Trophoblast cell (in vitro differentiated cells and primary cell): Measurements from ENCODE around the gene INTS15.
A peak's percentile ranks its signal among the peaks of the same experiment; 100 is the strongest.

Experiments used
- DNase-seq, 2 donors: peaks; one replicate each; pipeline ENCODE4 v3.0.0-alpha.2; 2016
- H2AFZ ChIP-seq: 2 replicates; pipeline ENCODE4 v1.6.1; 2013; ENCODE audit warnings: low read length, moderate library complexity, mild to moderate bottlenecking; ENCODE audit not compliant: insufficient read depth, poor library complexity
- H2AK5ac ChIP-seq: 2 replicates; pipeline ENCODE4 v1.6.1; 2013; ENCODE audit warnings: mild to moderate bottlenecking, low read length
- H2BK120ac ChIP-seq: 2 replicates; pipeline ENCODE4 v1.6.1; 2013; ENCODE audit warnings: low read length, mild to moderate bottlenecking, moderate library complexity; ENCODE audit not compliant: insufficient read depth, poor library complexity
- H2BK12ac ChIP-seq: 2 replicates; pipeline ENCODE4 v1.6.1; 2013; ENCODE audit warnings: mild to moderate bottlenecking, low read length, moderate library complexity
- H2BK5ac ChIP-seq: 2 replicates; pipeline ENCODE4 v1.6.1; 2013; ENCODE audit warnings: low read length, low read depth, moderate library complexity, mild to moderate bottlenecking; ENCODE audit not compliant: poor library complexity
- H3K14ac ChIP-seq: 2 replicates; pipeline ENCODE4 v1.6.1; 2013; ENCODE audit warnings: mild to moderate bottlenecking, low read length
- H3K18ac ChIP-seq: 2 replicates; pipeline ENCODE4 v1.6.1; 2013; ENCODE audit warnings: mild to moderate bottlenecking, low read length
- H3K23ac ChIP-seq: 2 replicates; pipeline ENCODE4 v1.6.1; 2013; ENCODE audit warnings: low read length
- H3K27ac ChIP-seq: 2 replicates; pipeline ENCODE4 v1.5.1; 2013; ENCODE audit warnings: low read depth, mild to moderate bottlenecking, inconsistent platforms, low read length, moderate library complexity
- H3K27me3 ChIP-seq: 2 replicates; pipeline ENCODE4 v1.6.1; 2013; ENCODE audit warnings: inconsistent platforms, mild to moderate bottlenecking, low read length, moderate library complexity; ENCODE audit not compliant: insufficient read depth
- H3K36me3 ChIP-seq, 2 experiments: 1 replicate in 1 of 2; 2 replicates in 1 of 2; pipeline ENCODE4 v1.6.1; 2013; ENCODE audit warnings: low read length in 2 of 2, mild to moderate bottlenecking in 2 of 2, moderate library complexity in 1 of 2; ENCODE audit not compliant: insufficient read depth in 2 of 2, control insufficient read depth in 1 of 2
- H3K4ac ChIP-seq: 2 replicates; pipeline ENCODE4 v1.6.1; 2013; ENCODE audit warnings: low read depth, mild to moderate bottlenecking, low read length, moderate library complexity
- H3K4me1 ChIP-seq, 2 experiments: 1 replicate in 1 of 2; 2 replicates in 1 of 2; pipeline ENCODE4 v1.6.1; 2013; ENCODE audit warnings: low read length in 2 of 2, mild to moderate bottlenecking in 2 of 2, moderate library complexity in 1 of 2; ENCODE audit not compliant: insufficient read depth in 2 of 2, control insufficient read depth in 1 of 2
- H3K4me2 ChIP-seq: 2 replicates; pipeline ENCODE4 v1.6.1; 2013; ENCODE audit warnings: inconsistent platforms, mild to moderate bottlenecking, low read length, moderate library complexity
- H3K4me3 ChIP-seq: 2 replicates; pipeline ENCODE4 v1.5.1; 2013; ENCODE audit warnings: mild to moderate bottlenecking, low read depth, low read length, inconsistent platforms
- H3K79me1 ChIP-seq: one replicate; pipeline ENCODE4 v1.6.1; 2013; ENCODE audit warnings: low read length
- H3K79me2 ChIP-seq: 2 replicates; pipeline ENCODE4 v1.6.1; 2013; ENCODE audit warnings: low read length, mild to moderate bottlenecking; ENCODE audit not compliant: control insufficient read depth, insufficient read depth, poor library complexity
- H3K9ac ChIP-seq: 2 replicates; pipeline ENCODE4 v1.6.1; 2013; ENCODE audit warnings: mild to moderate bottlenecking, low read length
- H3K9me3 ChIP-seq: 2 replicates; pipeline ENCODE4 v1.6.1; 2013; ENCODE audit warnings: low read depth, mild to moderate bottlenecking, control low read depth, inconsistent platforms, low read length; ENCODE audit not compliant: insufficient read depth
- H4K12ac ChIP-seq: 2 replicates; pipeline ENCODE4 v1.6.1; 2013; ENCODE audit warnings: low read depth, mild to moderate bottlenecking, low read length, moderate library complexity
- H4K8ac ChIP-seq: 2 replicates; pipeline ENCODE4 v1.6.1; 2013; ENCODE audit warnings: low read depth, mild to moderate bottlenecking, low read length, moderate library complexity
- H4K91ac ChIP-seq: one replicate; pipeline ENCODE4 v1.6.1; 2013; ENCODE audit warnings: low read depth, mild to moderate bottlenecking, low read length, moderate library complexity
- WGBS: extraction: QIAGEN DNeasy Blood & Tissue Kit; methylation state at CpG from one replicate; pipeline ENCODE4 v1.1.7; 2013; ENCODE audit warnings: missing lambda C conversion rate; ENCODE audit not compliant: insufficient read length, insufficient coverage; ENCODE audit errors: extremely low coverage; 5-methylcytosine and 5-hydroxymethylcytosine counted together

The INTS15 gene

GRCh38 chr7:6643915-6644625 is 54.2 kb downstream of the INTS15 start:
- Histone ChIP-seq H3K4me1 (no peaks in the 10 kb centered on the region), H3K4me2 (no peak overlapping the region), H3K9me3 (peaks cover 3% of the 10 kb centered on the region), H2AFZ (no peak overlapping the region), H3K14ac (no peak overlapping the region), H3K18ac (no peak overlapping the region), H3K36me3 (peaks cover 81 to 89% of the 10 kb centered on the region in 2 experiments), H3K79me1 (no peaks in the 10 kb centered on the region), H3K4me3 (no peak overlapping the region), H3K4ac (no peak overlapping the region), H3K27me3 (no peaks in the 10 kb centered on the region), H4K8ac (no peak overlapping the region), H4K91ac (no peak overlapping the region), H4K12ac (no peak overlapping the region), H3K79me2 (no peaks in the 10 kb centered on the region), H2BK5ac (no peak overlapping the region), H2AK5ac (no peak overlapping the region), H3K27ac (no peak overlapping the region), H3K9ac (no peak overlapping the region), H2BK120ac (no peak overlapping the region), H3K23ac (no peak overlapping the region), H2BK12ac (no peak overlapping the region)
- no peak for DNase-seq
- WGBS = no CpG with 5 or more reads among the region's 21 CpGs

GRCh38 chr7:6644728-6645127 is 54.9 kb downstream of the INTS15 start:
- no CpG with 5 or more reads among the region's 10 CpGs for WGBS

GRCh38 chr7:6646465-6646864 is 56.6 kb downstream of the INTS15 start:
- H3K4me2 ChIP-seq = no peak overlapping the region
- H4K91ac ChIP-seq = no peak overlapping the region
- H3K27me3 ChIP-seq = no peaks in the 10 kb centered on the region
- peaks cover 88% of the 10 kb centered on the region in 2 experiments for H3K36me3 ChIP-seq
- no peak overlapping the region for H4K8ac ChIP-seq
- H3K9ac ChIP-seq = no peak overlapping the region
- peaks cover 3% of the 10 kb centered on the region for H3K9me3 ChIP-seq
- no CpG with 5 or more reads among the region's 8 CpGs for WGBS
- H3K79me2 ChIP-seq = no peaks in the 10 kb centered on the region
- peak overlapping the region; percentile 43 for H4K12ac ChIP-seq
- H2AFZ ChIP-seq = no peak overlapping the region
- no peaks in the 10 kb centered on the region for H3K4me1 ChIP-seq
- H3K4ac ChIP-seq = no peak overlapping the region
- no peak for DNase-seq
- H2BK120ac ChIP-seq = no peak overlapping the region
- no peak overlapping the region for H3K23ac ChIP-seq
- no peak overlapping the region for H3K18ac ChIP-seq
- H2BK12ac ChIP-seq = no peak overlapping the region
- no peak overlapping the region for H3K14ac ChIP-seq
- no peak overlapping the region for H2BK5ac ChIP-seq
- H2AK5ac ChIP-seq = no peak overlapping the region
- H3K79me1 ChIP-seq = no peaks in the 10 kb centered on the region
- H3K4me3 ChIP-seq = no peak overlapping the region
- no peak overlapping the region for H3K27ac ChIP-seq

More at GRCh38 chr7:6644728-6645127, 54.9 kb downstream of the INTS15 start:
- Histone ChIP-seq H4K91ac (no peak overlapping the region), H2AFZ (no peak overlapping the region), H2BK12ac (no peak overlapping the region), H3K27ac (no peak overlapping the region), H3K79me1 (no peaks in the 10 kb centered on the region), H3K18ac (no peak overlapping the region), H3K4me3 (no peak overlapping the region), H4K12ac (no peak overlapping the region), H3K36me3 (peaks cover 84 to 87% of the 10 kb centered on the region in 2 experiments), H3K79me2 (no peaks in the 10 kb centered on the region), H3K4me2 (no peak overlapping the region), H3K23ac (no peak overlapping the region), H2BK5ac (no peak overlapping the region), H3K4me1 (no peaks in the 10 kb centered on the region), H3K27me3 (no peaks in the 10 kb centered on the region), H4K8ac (no peak overlapping the region), H3K14ac (no peak overlapping the region), H2BK120ac (no peak overlapping the region), H3K9ac (no peak overlapping the region), H2AK5ac (no peak overlapping the region), H3K9me3 (peaks cover 3% of the 10 kb centered on the region), H3K4ac (no peak overlapping the region)
- no peak for DNase-seq

- H3K23ac ChIP-seq = no peak overlapping the region
- no peak overlapping the region for H3K4ac ChIP-seq
- H3K27ac ChIP-seq = no peak overlapping the region
- H3K4me1 ChIP-seq = no peaks in the 10 kb centered on the region
- no peak overlapping the region for H3K18ac ChIP-seq
- H2AFZ ChIP-seq = no peak overlapping the region
- no peak overlapping the region for H3K4me3 ChIP-seq
- no peak overlapping the region for H4K8ac ChIP-seq
- DNase-seq = no peak
- no peak overlapping the region for H4K12ac ChIP-seq
- no peaks in the 10 kb centered on the region for H3K79me1 ChIP-seq
- H3K9ac ChIP-seq = no peak overlapping the region
- H3K4me2 ChIP-seq = no peak overlapping the region
- H3K36me3 ChIP-seq = peaks cover 87 to 88% of the 10 kb centered on the region in 2 experiments
- H2BK120ac ChIP-seq = no peak overlapping the region
- no peak overlapping the region for H2BK12ac ChIP-seq
- no peaks in the 10 kb centered on the region for H3K27me3 ChIP-seq
- H2AK5ac ChIP-seq = no peak overlapping the region
- WGBS = no CpG with 5 or more reads among the region's 8 CpGs
- no peaks in the 10 kb centered on the region for H3K79me2 ChIP-seq
- H3K14ac ChIP-seq = no peak overlapping the region
- no peak overlapping the region for H2BK5ac ChIP-seq
- no peak overlapping the region for H4K91ac ChIP-seq
- peaks cover 6% of the 10 kb centered on the region for H3K9me3 ChIP-seq
Observed at GRCh38 chr7:6647080-6647479, 57.3 kb downstream of the INTS15 start.
